NCI-H2107 treated with DMSO at 0.1 percent for 48 hours (cell line): Measurements from ENCODE around the gene S100A12.

Experiments used
- DNase-seq: peaks from one replicate; lab custom pipeline; 2025; ENCODE audit not compliant: unreplicated experiment; lab: John Stamatoyannopoulos, UW

The S100A12 gene

GRCh38 chr1:153397051-153397923, 21.9 kb upstream of the S100A12 start:
- no peak for DNase-seq

GRCh38 chr1:153396461-153396860, 21.0 kb upstream of the S100A12 start:
- no peak for DNase-seq

GRCh38 chr1:153395776-153396175, 20.4 kb upstream of the S100A12 start:
- DNase-seq = no peak

GRCh38 chr1:153395136-153395685, 19.8 kb upstream of the S100A12 start:
- DNase-seq = no peak

GRCh38 chr1:153394391-153394790, 19.0 kb upstream of the S100A12 start:
- no peak for DNase-seq

GRCh38 chr1:153393926-153394325, 18.5 kb upstream of the S100A12 start:
- DNase-seq = no peak

GRCh38 chr1:153392822-153393221, 17.4 kb upstream of the S100A12 start:
- DNase-seq = no peak

- DNase-seq = no peak
These were observed 16.8 kb upstream of the S100A12 start for GRCh38 chr1:153392258-153392657.

GRCh38 chr1:153390938-153391710, 15.7 kb upstream of the S100A12 start, which contains the start of gene S100A8:
S100A8 (minus strand) TSS chr1:153391073; CDS start chr1:153390535, 538 bp downstream.
- peak; percentile 59 for DNase-seq

- no peak for DNase-seq
These were observed 14.8 kb upstream of the S100A12 start for GRCh38 chr1:153389973-153390879.

GRCh38 chr1:153389401-153389800, 14.0 kb upstream of the S100A12 start:
- no peak for DNase-seq

- no peak for DNase-seq
These were observed 12.4 kb upstream of the S100A12 start for GRCh38 chr1:153387785-153388184.

- DNase-seq = no peak
These were observed 11.6 kb upstream of the S100A12 start for GRCh38 chr1:153387001-153387400.

- no peak for DNase-seq
These were observed 11.1 kb upstream of the S100A12 start for GRCh38 chr1:153386500-153386901.

GRCh38 chr1:153384958-153385580, 9.6 kb upstream of the S100A12 start:
- no peak for DNase-seq

GRCh38 chr1:153380711-153381110, 5.3 kb upstream of the S100A12 start:
- DNase-seq = no peak

GRCh38 chr1:153379591-153379990, 4.2 kb upstream of the S100A12 start:
- no peak for DNase-seq

- no peak for DNase-seq
These were observed 1.4 kb downstream of the S100A12 start for GRCh38 chr1:153374071-153374470.

- no peak for DNase-seq
These were observed 2.9 kb downstream of the S100A12 start for GRCh38 chr1:153372571-153372970.

GRCh38 chr1:153371231-153371630, 4.2 kb downstream of the S100A12 start:
- no peak for DNase-seq
